Cardiac septum (tissue), 1 donor: ENCODE results near the gene TREM2. TPM values are rescaled to one million over a fixed set of nuclear protein-coding genes. Genes with fewer than 3 reads are reported as not detected.
"Not testable (repeated sequence)": the region's sequence is repeated elsewhere in the genome, so short reads cannot be mapped to it uniquely, and the experiment has no call there.

ENCODE experiments used
- DNase-seq: peaks from one replicate; pipeline ENCODE4 v3.0.0-alpha.2; 2020; ENCODE audit warnings: low spot score
- intact Hi-C: fragments of 100-400 bp; cut with DNase I; formaldehyde crosslinking; loops from one replicate; pipeline ENCODE4 v1.14.0; 2022
- total RNA-seq: library from RNA; stranded (reverse); fragmentation: NEBNext Ultra II Directional; extraction: Animal tissue kit (Norgen Biotek cat#: 25700); gene quantifications from one replicate; pipeline ENCODE4 v1.2.1, GENCODE V29; 2021
- donor health status: DM: no; HTN: no; CAD: no.

The TREM2 gene
- total RNA-seq, 1 donor from 2014 or later = 1.1 TPM

- intact Hi-C loops = no loop called here
- DNase-seq = no peak
Measured at GRCh38 chr6:41157323-41157722, 5.6 kb downstream of the TREM2 start.

GRCh38 chr6:41156771-41157170, 6.1 kb downstream of the TREM2 start:
- DNase-seq = no peak
- intact Hi-C loops = no loop called here

- no peak for DNase-seq
- intact Hi-C loops = no loop called here
Measured at GRCh38 chr6:41156001-41156400, 6.9 kb downstream of the TREM2 start.

- no peak for DNase-seq
- intact Hi-C loops = no loop called here
Measured at GRCh38 chr6:41155132-41155805, 7.6 kb downstream of the TREM2 start.

GRCh38 chr6:41153992-41154625, 8.8 kb downstream of the TREM2 start, which contains the start of gene TREML1:
Gene TREML1, minus strand, starts transcription at chr6:41154347. Its CDS starts 59 bp downstream, at chr6:41154288.
- DNase-seq = no peak
- intact Hi-C loops = no loop called here

- intact Hi-C loops = no loop called here
- DNase-seq = no peak
Measured at GRCh38 chr6:41153451-41153850, 9.5 kb downstream of the TREM2 start.

- intact Hi-C loops = no loop called here
- DNase-seq = no peak
Measured at GRCh38 chr6:41150671-41151070, 12.2 kb downstream of the TREM2 start.

- DNase-seq = no peak
- intact Hi-C loops = no loop called here
Measured at GRCh38 chr6:41147917-41148316, 15.0 kb downstream of the TREM2 start.

GRCh38 chr6:41136911-41137310, 26.0 kb downstream of the TREM2 start:
- DNase-seq = no peak
- intact Hi-C loops = no loop called here

- no peak for DNase-seq
- intact Hi-C loops = no loop called here
Measured at GRCh38 chr6:41135062-41135832, 27.7 kb downstream of the TREM2 start.

- intact Hi-C loops = no loop called here
- no peak for DNase-seq
Measured at GRCh38 chr6:41132254-41132653, 30.7 kb downstream of the TREM2 start.

- intact Hi-C loops = no loop called here
Measured at GRCh38 chr6:41125282-41125681, 37.6 kb downstream of the TREM2 start.

GRCh38 chr6:41122918-41123317, 40.0 kb downstream of the TREM2 start:
- DNase-seq = no peak
- intact Hi-C loops = no loop called here

More at GRCh38 chr6:41125282-41125681, 37.6 kb downstream of the TREM2 start:
- DNase-seq = no peak

GRCh38 chr6:41122373-41122772, 40.5 kb downstream of the TREM2 start:
- DNase-seq = no peak

GRCh38 chr6:41120058-41120457, 42.9 kb downstream of the TREM2 start:
- intact Hi-C loops = no loop called here
- no peak for DNase-seq

More at GRCh38 chr6:41122373-41122772, 40.5 kb downstream of the TREM2 start:
- intact Hi-C loops = no loop called here

- intact Hi-C loops = no loop called here
- no peak for DNase-seq
Measured at GRCh38 chr6:41119508-41119907, 43.4 kb downstream of the TREM2 start.

GRCh38 chr6:41115027-41115426, 47.9 kb downstream of the TREM2 start:
- intact Hi-C loops, DNase-seq: not testable (repeated sequence)

GRCh38 chr6:41111017-41111416, 51.9 kb downstream of the TREM2 start:
- intact Hi-C loops = no loop called here
- no peak for DNase-seq
